OCI-LY7 (cell line): ENCODE results near the gene TRMT11. TPM values are rescaled to one million over a fixed set of nuclear protein-coding genes. Genes with fewer than 3 reads are reported as not detected.

Experiments used
- BruUV-seq: library from RNA; stranded (reverse); fragments of 400-500 nt; replicated peaks from 2 replicates; lab custom pipeline; 2021; lab: Mats Ljungman, UMichigan
- CTCF ChIA-PET: fragments of 300-600 bp; sonication (Branson Sonifier 250); formaldehyde crosslinking; loops from one replicate; lab custom pipeline; 2022; ENCODE audit warnings: antibody characterized with exemption; ENCODE audit not compliant: unreplicated experiment; lab: Charles Lee
- POLR2A ChIA-PET: fragments of 300-600 bp; sonication (Branson Sonifier 250); formaldehyde crosslinking; loops from one replicate; lab custom pipeline; 2022; ENCODE audit warnings: antibody characterized with exemption; lab: Charles Lee
- DNase-seq: peaks from one replicate; pipeline ENCODE4 v3.0.0-alpha.2; 2015; ENCODE audit warnings: low spot score
- H2AFZ ChIP-seq: fragments of 200-600 bp; sonication (generic), shearing (Covaris generic); 2 replicates; pipeline ENCODE4 v1.6.1; 2014; ENCODE audit warnings: mild to moderate bottlenecking, antibody characterized with exemption, low read length, moderate library complexity
- H3K27ac ChIP-seq: fragments of 200-600 bp; sonication (generic); 2 replicates; pipeline ENCODE4 v1.5.1; 2014; ENCODE audit warnings: mixed run types, low read depth, mild to moderate bottlenecking, moderate library complexity, low read length, inconsistent platforms; ENCODE audit not compliant: poor library complexity, severe bottlenecking
- H3K36me3 ChIP-seq: fragments of 200-600 bp; sonication (generic); 2 replicates; pipeline ENCODE4 v1.6.1; 2014; ENCODE audit warnings: mild to moderate bottlenecking, antibody characterized with exemption, low read length, moderate library complexity, mixed read lengths; ENCODE audit not compliant: insufficient read depth
- H3K4me1 ChIP-seq: fragments of 200-600 bp; sonication (generic); 2 replicates; pipeline ENCODE4 v1.5.1; 2014; ENCODE audit warnings: mild to moderate bottlenecking, low read length; ENCODE audit not compliant: insufficient read depth, poor library complexity, severe bottlenecking
- H3K4me2 ChIP-seq: fragments of 200-600 bp; sonication (generic); 2 replicates; pipeline ENCODE4 v1.6.1; 2014; ENCODE audit warnings: mild to moderate bottlenecking, low read length
- H3K4me3 ChIP-seq: fragments of 200-600 bp; sonication (generic); 2 replicates; pipeline ENCODE4 v1.5.1; 2014; ENCODE audit warnings: mild to moderate bottlenecking, low read depth, low read length; ENCODE audit not compliant: poor library complexity, severe bottlenecking
- H3K79me2 ChIP-seq: fragments of 200-600 bp; sonication (generic); 2 replicates; pipeline ENCODE4 v1.6.1; 2016; ENCODE audit warnings: low read depth, mild to moderate bottlenecking, low read length, moderate library complexity, mixed read lengths; ENCODE audit not compliant: insufficient read depth
- H3K9me2 ChIP-seq: fragments of 200-600 bp; sonication (generic); 2 replicates; pipeline ENCODE4 v1.6.1; 2016; ENCODE audit warnings: mild to moderate bottlenecking, low read length, mixed read lengths; ENCODE audit not compliant: insufficient read depth
- H3K9me3 ChIP-seq: fragments of 200-600 bp; sonication (generic); 2 replicates; pipeline ENCODE4 v1.6.1; 2014; ENCODE audit warnings: mild to moderate bottlenecking, mixed run types, low read length, mixed read lengths
- H4K20me1 ChIP-seq: fragments of 200-600 bp; sonication (generic); 2 replicates; pipeline ENCODE4 v1.6.1; 2014; ENCODE audit warnings: mild to moderate bottlenecking, antibody characterized with exemption, low read length, moderate library complexity, mixed read lengths; ENCODE audit not compliant: insufficient read depth
- EZH2phosphoT487 ChIP-seq: fragments of 200-600 bp; sonication (generic); IDR thresholded peaks from 2 replicates; pipeline ENCODE4 v1.6.1; 2018; ENCODE audit warnings: low read depth, borderline replicate concordance, mild to moderate bottlenecking, mixed run types, antibody characterized with exemption, low read length, moderate library complexity, mixed read lengths
- intact Hi-C: fragments of 100-400 bp; cut with micrococcal nuclease; formaldehyde crosslinking; loops from one replicate; pipeline ENCODE4 v1.10.0; 2022; ENCODE audit not compliant: unreplicated experiment
- total RNA-seq, 2 experiments: library from RNA; depleted of rRNA in 1 of 2; stranded (reverse); fragments of >200 nt in 1 of 2; shearing (Covaris generic) in 1 of 2; gene quantifications; 2 replicates each; pipeline ENCODE4 v1.2.3, GENCODE V29; 2014 to 2022
- TF ChIP-seq, protein P1 (sequence below): fragments of 200-600 bp; sonication (generic); conservative IDR thresholded peaks from 2 replicates; pipeline ENCODE4 v1.5.1; 2014; ENCODE audit warnings: mild to moderate bottlenecking, antibody characterized with exemption, low read length, moderate library complexity, mixed read lengths

Gene TRMT11
- total RNA-seq, 2 experiments from 2014 or later: 32.9 to 46.8 TPM

DNA sequence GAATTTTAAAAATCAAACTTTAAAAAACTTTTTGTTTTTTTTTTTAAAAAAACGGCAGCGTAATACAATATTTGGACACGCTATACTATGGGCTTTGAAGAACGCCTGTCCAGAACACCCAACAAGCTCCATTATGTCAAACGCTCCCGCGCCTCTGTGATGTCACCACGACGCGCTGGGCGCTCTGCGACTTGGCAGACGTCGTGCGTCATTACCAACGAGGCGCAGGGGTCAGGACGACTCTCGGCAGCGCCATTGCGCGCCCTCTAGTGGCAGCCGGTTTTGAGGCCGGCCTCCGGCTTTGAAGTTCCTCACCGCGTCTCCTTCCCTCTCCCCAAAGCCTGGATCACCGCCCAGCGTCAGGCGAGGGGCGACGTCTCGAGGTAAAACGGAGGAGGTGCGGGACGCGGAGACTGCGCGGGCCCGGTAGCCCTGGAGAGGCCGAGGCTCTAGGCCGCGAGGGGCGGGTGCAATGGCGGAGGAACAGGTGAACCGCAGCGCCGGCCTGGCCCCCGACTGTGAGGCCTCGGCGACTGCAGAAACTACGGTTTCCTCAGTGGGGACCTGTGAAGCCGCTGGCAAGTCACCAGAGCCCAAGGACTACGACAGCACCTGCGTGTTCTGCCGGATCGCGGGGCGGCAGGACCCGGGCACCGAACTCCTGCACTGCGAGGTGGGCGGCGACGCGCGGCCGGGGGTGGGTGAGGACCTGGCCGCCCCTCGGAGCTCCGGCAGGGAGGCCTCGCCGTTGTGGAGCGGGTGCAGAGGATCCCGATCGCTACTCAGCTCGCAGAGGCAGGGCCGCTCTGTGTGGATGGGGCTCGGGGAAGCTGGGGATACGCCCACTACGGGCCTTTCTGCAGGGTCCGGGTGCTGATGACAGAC is 29.6 kb upstream of the TRMT11 start, which contains the start of gene HINT3:
HINT3 (plus strand) TSS at position 265 of the 885 bp plus-strand sequence; CDS start at position 473, 208 bp downstream.
- TF ChIP-seq, protein P1, sequence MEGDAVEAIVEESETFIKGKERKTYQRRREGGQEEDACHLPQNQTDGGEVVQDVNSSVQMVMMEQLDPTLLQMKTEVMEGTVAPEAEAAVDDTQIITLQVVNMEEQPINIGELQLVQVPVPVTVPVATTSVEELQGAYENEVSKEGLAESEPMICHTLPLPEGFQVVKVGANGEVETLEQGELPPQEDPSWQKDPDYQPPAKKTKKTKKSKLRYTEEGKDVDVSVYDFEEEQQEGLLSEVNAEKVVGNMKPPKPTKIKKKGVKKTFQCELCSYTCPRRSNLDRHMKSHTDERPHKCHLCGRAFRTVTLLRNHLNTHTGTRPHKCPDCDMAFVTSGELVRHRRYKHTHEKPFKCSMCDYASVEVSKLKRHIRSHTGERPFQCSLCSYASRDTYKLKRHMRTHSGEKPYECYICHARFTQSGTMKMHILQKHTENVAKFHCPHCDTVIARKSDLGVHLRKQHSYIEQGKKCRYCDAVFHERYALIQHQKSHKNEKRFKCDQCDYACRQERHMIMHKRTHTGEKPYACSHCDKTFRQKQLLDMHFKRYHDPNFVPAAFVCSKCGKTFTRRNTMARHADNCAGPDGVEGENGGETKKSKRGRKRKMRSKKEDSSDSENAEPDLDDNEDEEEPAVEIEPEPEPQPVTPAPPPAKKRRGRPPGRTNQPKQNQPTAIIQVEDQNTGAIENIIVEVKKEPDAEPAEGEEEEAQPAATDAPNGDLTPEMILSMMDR: peak; percentile 92
- no peak for TF ChIP-seq EZH2phosphoT487
- CTCF ChIA-PET: interaction anchor here (0.6 to 3.3 kb wide), 14 partner anchors 10 to 657 kb away, joined by 3 to 29 read pairs (median 4); partner anchors contain the start of genes NCOA7 and TRMT11
- peak within 1 kb of the TSS; percentile 91 for H2AFZ ChIP-seq

DNA sequence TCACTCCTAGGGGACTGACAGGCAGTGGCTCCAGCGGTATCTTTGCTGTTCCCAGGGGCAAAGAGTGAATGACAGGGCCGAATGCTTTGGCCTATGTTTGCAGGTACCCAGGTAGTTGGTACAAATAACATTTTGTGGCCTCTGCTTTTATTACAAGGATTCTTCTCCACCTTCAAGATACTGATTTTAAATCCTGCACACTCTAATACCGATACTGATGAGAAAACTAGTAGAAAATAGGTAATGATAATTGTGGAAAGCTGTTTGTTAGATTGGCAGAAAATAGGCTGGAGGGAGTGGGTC is 29.0 kb upstream of the TRMT11 start:
- no peak for TF ChIP-seq EZH2phosphoT487
- TF ChIP-seq, protein P1: no peak
- peak overlapping the region; percentile 90 for H3K4me2 ChIP-seq
- H3K9me3 ChIP-seq: no peaks in the 10 kb centered on the region
- peaks cover 16% of the 10 kb centered on the region for H3K79me2 ChIP-seq
- CTCF ChIA-PET: interaction anchor here (0.6 to 3.3 kb wide), 4 partner anchors 17 to 176 kb away, joined by 3 to 29 read pairs (median 6); partner anchors contain the start of genes NCOA7 and TRMT11
- H2AFZ ChIP-seq: peak overlapping the region; percentile 79
- H3K27ac ChIP-seq: peak overlapping the region; percentile 76
- intact Hi-C loops: loop anchor here (2.0 kb wide), 1 partner anchor 657 kb away; the partner anchor contains the start of gene HDDC2
- H3K4me3 ChIP-seq: peak overlapping the region; percentile 79
- no peak for DNase-seq
- H3K4me1 ChIP-seq: peaks cover 20% of the 10 kb centered on the region
- H3K36me3 ChIP-seq: peaks cover 4% of the 10 kb centered on the region
- H3K9me2 ChIP-seq: no peaks in the 10 kb centered on the region
- no TSS peak for BruUV-seq
- POLR2A ChIA-PET: interaction anchor here (0.5 to 5.4 kb wide), 8 partner anchors 11 to 758 kb away, joined by 3 to 69 read pairs (median 4); partner anchors contain the start of gene NCOA7
- no peaks in the 10 kb centered on the region for H4K20me1 ChIP-seq

More for the DNA sequence above, 29.6 kb upstream of the TRMT11 start, which contains the start of gene HINT3:
- peak; percentile 99 for DNase-seq
- intact Hi-C loops: loop anchor here (1.0 to 2.0 kb wide), 3 partner anchors 165 to 656 kb away; partner anchors contain the start of gene HDDC2
- Histone ChIP-seq H3K27ac (peak within 1 kb of the TSS; percentile 76), H3K4me3 (peak within 1 kb of the TSS; percentile 79), H3K9me3 (no peaks in the 10 kb centered on the region), H3K36me3 (peaks cover 4% of the 10 kb centered on the region), H4K20me1 (no peaks in the 10 kb centered on the region), H3K4me1 (peaks cover 20% of the 10 kb centered on the region), H3K9me2 (no peaks in the 10 kb centered on the region), H3K4me2 (peak within 1 kb of the TSS; percentile 90), H3K79me2 (peaks cover 16% of the 10 kb centered on the region)
- POLR2A ChIA-PET: interaction anchor here (0.5 to 5.4 kb wide), 21 partner anchors 8 to 1385 kb away, joined by 3 to 69 read pairs (median 4); partner anchors contain the start of genes NCOA7 and TRMT11
- no TSS peak for BruUV-seq
